ENCODE data around the gene PTPRN2. TPM values are rescaled to one million over a fixed set of nuclear protein-coding genes. Genes with fewer than 3 reads are reported as not detected.
"Not testable (repeated sequence)": the region's sequence is repeated elsewhere in the genome, so short reads cannot be mapped to it uniquely, and the experiment has no call there.

The PTPRN2 gene
- total and polyA plus RNA-seq, 4 donors, result 18.1 to 69.9 (median 50.4) TPM

- 89% methylated on average over 12 of the region's 12 CpGs for WGBS (ENCODE audit: insufficient coverage)
- Histone ChIP-seq H3K27ac (ENCODE audit: low read depth, low read length) (no peak overlapping the region), H3K36me3 (ENCODE audit: control insufficient read depth, insufficient read depth, low read length) (peaks cover 5% of the 10 kb centered on the region), H3K27me3 (ENCODE audit: control insufficient read depth, insufficient read depth, low read length) (no peaks in the 10 kb centered on the region), H3K4me3 (ENCODE audit: low read depth, low read length) (no peak overlapping the region), H3K9me3 (ENCODE audit: control insufficient read depth, insufficient read depth, low read length) (no peaks in the 10 kb centered on the region), H3K4me1 (ENCODE audit: control insufficient read depth, insufficient read depth, low read length) (peaks cover 23% of the 10 kb centered on the region)
- peak in 1 of 6 donors; percentile 68 for DNase-seq (ENCODE audit: low read depth in 4 of 6, low spot score in 6 of 6)
These were observed 327.8 kb downstream of the PTPRN2 start for GRCh38 chr7:158259671-158260418.

- Histone ChIP-seq H3K27ac (ENCODE audit: low read depth, low read length) (no peak overlapping the region), H3K9me3 (ENCODE audit: control insufficient read depth, insufficient read depth, low read length) (no peaks in the 10 kb centered on the region), H3K4me3 (ENCODE audit: low read depth, low read length) (no peak overlapping the region), H3K4me1 (ENCODE audit: control insufficient read depth, insufficient read depth, low read length) (peaks cover 23% of the 10 kb centered on the region), H3K36me3 (ENCODE audit: control insufficient read depth, insufficient read depth, low read length) (no peaks in the 10 kb centered on the region), H3K27me3 (ENCODE audit: control insufficient read depth, insufficient read depth, low read length) (no peaks in the 10 kb centered on the region)
- DNase-seq (ENCODE audit: low read depth in 4 of 6, low spot score in 6 of 6), result no peak
- WGBS (ENCODE audit: insufficient coverage), result 73% methylated on average over 6 of the region's 10 CpGs
These were observed 328.5 kb downstream of the PTPRN2 start for GRCh38 chr7:158259141-158259540.

- no peak for DNase-seq (ENCODE audit: low read depth in 4 of 6, low spot score in 6 of 6)
- 93% methylated on average over 17 of the region's 22 CpGs for WGBS (ENCODE audit: insufficient coverage)
- Histone ChIP-seq H3K27me3 (ENCODE audit: control insufficient read depth, insufficient read depth, low read length) (no peaks in the 10 kb centered on the region), H3K36me3 (ENCODE audit: control insufficient read depth, insufficient read depth, low read length) (no peaks in the 10 kb centered on the region), H3K4me3 (ENCODE audit: low read depth, low read length) (no peak overlapping the region), H3K9me3 (ENCODE audit: control insufficient read depth, insufficient read depth, low read length) (no peaks in the 10 kb centered on the region), H3K4me1 (ENCODE audit: control insufficient read depth, insufficient read depth, low read length) (peaks cover 23% of the 10 kb centered on the region), H3K27ac (ENCODE audit: low read depth, low read length) (no peak overlapping the region)
These were observed 329.1 kb downstream of the PTPRN2 start for GRCh38 chr7:158258411-158259130.

- WGBS (ENCODE audit: insufficient coverage), result 96% methylated on average over 32 of the region's 33 CpGs
- Histone ChIP-seq H3K36me3 (ENCODE audit: control insufficient read depth, insufficient read depth, low read length) (no peaks in the 10 kb centered on the region), H3K27ac (ENCODE audit: low read depth, low read length) (no peak overlapping the region), H3K4me1 (ENCODE audit: control insufficient read depth, insufficient read depth, low read length) (peaks cover 27% of the 10 kb centered on the region), H3K4me3 (ENCODE audit: low read depth, low read length) (no peak overlapping the region), H3K9me3 (ENCODE audit: control insufficient read depth, insufficient read depth, low read length) (no peaks in the 10 kb centered on the region), H3K27me3 (ENCODE audit: control insufficient read depth, insufficient read depth, low read length) (no peaks in the 10 kb centered on the region)
- no peak for DNase-seq (ENCODE audit: low read depth in 4 of 6, low spot score in 6 of 6)
These were observed 329.9 kb downstream of the PTPRN2 start for GRCh38 chr7:158257516-158258410.

GRCh38 chr7:158257001-158257400 lies 330.6 kb downstream of the PTPRN2 start:
- DNase-seq (ENCODE audit: low read depth in 4 of 6, low spot score in 6 of 6), result no peak
- Histone ChIP-seq H3K4me3 (ENCODE audit: low read depth, low read length) (no peak overlapping the region), H3K27ac (ENCODE audit: low read depth, low read length) (no peak overlapping the region), H3K4me1 (ENCODE audit: control insufficient read depth, insufficient read depth, low read length) (peaks cover 35% of the 10 kb centered on the region), H3K9me3 (ENCODE audit: control insufficient read depth, insufficient read depth, low read length) (no peaks in the 10 kb centered on the region), H3K36me3 (ENCODE audit: control insufficient read depth, insufficient read depth, low read length) (no peaks in the 10 kb centered on the region), H3K27me3 (ENCODE audit: control insufficient read depth, insufficient read depth, low read length) (no peaks in the 10 kb centered on the region)
- 89% methylated on average over 12 of the region's 12 CpGs for WGBS (ENCODE audit: insufficient coverage)

GRCh38 chr7:158256091-158256816 lies 331.4 kb downstream of the PTPRN2 start:
- DNase-seq (ENCODE audit: low read depth in 4 of 6, low spot score in 6 of 6), result no peak
- Histone ChIP-seq H3K27me3 (ENCODE audit: control insufficient read depth, insufficient read depth, low read length) (no peaks in the 10 kb centered on the region), H3K9me3 (ENCODE audit: control insufficient read depth, insufficient read depth, low read length) (no peaks in the 10 kb centered on the region), H3K4me3 (ENCODE audit: low read depth, low read length) (no peak overlapping the region), H3K36me3 (ENCODE audit: control insufficient read depth, insufficient read depth, low read length) (no peaks in the 10 kb centered on the region), H3K4me1 (ENCODE audit: control insufficient read depth, insufficient read depth, low read length) (peaks cover 35% of the 10 kb centered on the region), H3K27ac (ENCODE audit: low read depth, low read length) (no peak overlapping the region)
- WGBS (ENCODE audit: insufficient coverage), result 91% methylated on average over 16 of the region's 19 CpGs

GRCh38 chr7:158255558-158255957 lies 332.1 kb downstream of the PTPRN2 start:
- H3K4me3 ChIP-seq (ENCODE audit: low read depth, low read length), result no peak overlapping the region
- H3K27me3 ChIP-seq (ENCODE audit: control insufficient read depth, insufficient read depth, low read length), result no peaks in the 10 kb centered on the region
- peaks cover 32% of the 10 kb centered on the region for H3K4me1 ChIP-seq (ENCODE audit: control insufficient read depth, insufficient read depth, low read length)
- H3K36me3 ChIP-seq (ENCODE audit: control insufficient read depth, insufficient read depth, low read length), result no peaks in the 10 kb centered on the region
- 92% methylated on average over 7 of the region's 7 CpGs for WGBS (ENCODE audit: insufficient coverage)
- DNase-seq (ENCODE audit: low read depth in 4 of 6, low spot score in 6 of 6), result no peak
- no peaks in the 10 kb centered on the region for H3K9me3 ChIP-seq (ENCODE audit: control insufficient read depth, insufficient read depth, low read length)
- H3K27ac ChIP-seq (ENCODE audit: low read depth, low read length), result no peak overlapping the region

GRCh38 chr7:158255156-158255555 lies 332.5 kb downstream of the PTPRN2 start:
- Histone ChIP-seq H3K4me3 (ENCODE audit: low read depth, low read length) (no peak overlapping the region), H3K27ac (ENCODE audit: low read depth, low read length) (no peak overlapping the region)
- 88% methylated on average over 8 of the region's 11 CpGs for WGBS (ENCODE audit: insufficient coverage)

GRCh38 chr7:158253670-158254045 lies 334.0 kb downstream of the PTPRN2 start:
- not testable (repeated sequence) for H3K9me3 ChIP-seq (ENCODE audit: control insufficient read depth, insufficient read depth, low read length); H3K36me3 ChIP-seq (ENCODE audit: control insufficient read depth, insufficient read depth, low read length); H3K27ac ChIP-seq (ENCODE audit: low read depth, low read length); H3K27me3 ChIP-seq (ENCODE audit: control insufficient read depth, insufficient read depth, low read length); H3K4me3 ChIP-seq (ENCODE audit: low read depth, low read length); DNase-seq (ENCODE audit: low read depth in 4 of 6, low spot score in 6 of 6)
- H3K4me1 ChIP-seq (ENCODE audit: control insufficient read depth, insufficient read depth, low read length), result peaks cover 26% of the 10 kb centered on the region
- 86% methylated on average over 6 of the region's 16 CpGs for WGBS (ENCODE audit: insufficient coverage)

More at GRCh38 chr7:158255156-158255555, 332.5 kb downstream of the PTPRN2 start:
- DNase-seq (ENCODE audit: low read depth in 4 of 6, low spot score in 6 of 6), result no peak
- Histone ChIP-seq H3K27me3 (ENCODE audit: control insufficient read depth, insufficient read depth, low read length) (no peaks in the 10 kb centered on the region), H3K36me3 (ENCODE audit: control insufficient read depth, insufficient read depth, low read length) (no peaks in the 10 kb centered on the region), H3K4me1 (ENCODE audit: control insufficient read depth, insufficient read depth, low read length) (peaks cover 30% of the 10 kb centered on the region), H3K9me3 (ENCODE audit: control insufficient read depth, insufficient read depth, low read length) (no peaks in the 10 kb centered on the region)
